HepG2 (cell line): ENCODE data around the gene MOB4. TPM values are rescaled to one million over a fixed set of nuclear protein-coding genes. Genes with fewer than 3 reads are reported as not detected.

Experiments
- ATF7 ChIP-seq, 2 experiments: fragments of 450-650 bp in 1 of 2; sonication (generic) in 1 of 2; formaldehyde crosslinking in 1 of 2; IDR thresholded peaks; 2 replicates each; pipeline versions ENCODE4 v1.4.0 to v1.6.1; 2016 to 2020; ENCODE audit warnings: antibody characterized with exemption in 1 of 2, mild to moderate bottlenecking in 1 of 2, missing genetic modification reagents in 1 of 2
- JUND ChIP-seq: sonication (generic); formaldehyde crosslinking; IDR thresholded peaks from 2 replicates; pipeline ENCODE4 v1.8.0; 2022; ENCODE audit warnings: mild to moderate bottlenecking, missing genetic modification reagents
- NFIC ChIP-seq: IDR thresholded peaks from 2 replicates; pipeline ENCODE4 v1.6.1; 2012; ENCODE audit warnings: mild to moderate bottlenecking, low read length, inconsistent platforms
- PITX1 ChIP-seq: sonication (generic); formaldehyde crosslinking; IDR thresholded peaks from 2 replicates; pipeline ENCODE4 v1.5.1; 2020; ENCODE audit warnings: mild to moderate bottlenecking, missing genetic modification reagents
- ZNF121 ChIP-seq: sonication (generic); formaldehyde crosslinking; IDR thresholded peaks from 2 replicates; pipeline ENCODE4 v1.5.0; 2020; ENCODE audit warnings: mild to moderate bottlenecking, missing genetic modification reagents
- ZNF33A ChIP-seq: sonication (generic); formaldehyde crosslinking; IDR thresholded peaks from 2 replicates; pipeline ENCODE4 v1.5.1; 2020; ENCODE audit warnings: missing genetic modification reagents, mild to moderate bottlenecking, moderate library complexity, borderline replicate concordance
- ZNF644 ChIP-seq: IDR thresholded peaks from 2 replicates; pipeline ENCODE4 v1.6.1; 2016; ENCODE audit warnings: low read depth
- ZNF691 ChIP-seq: sonication (generic); formaldehyde crosslinking; IDR thresholded peaks from 2 replicates; pipeline ENCODE4 v1.4.0; 2020; ENCODE audit warnings: missing genetic modification reagents, low read depth, mild to moderate bottlenecking, borderline replicate concordance
- ZNF780A ChIP-seq: sonication (generic); formaldehyde crosslinking; IDR thresholded peaks from 2 replicates; pipeline ENCODE4 v1.8.0; 2022; ENCODE audit warnings: mild to moderate bottlenecking, missing genetic modification reagents, moderate library complexity
- polyA plus RNA-seq, 8 experiments: library from polyadenylated mRNA; depleted of rRNA in 3 of 8; stranded (reverse) in 7 of 8; unstranded in 1 of 8; fragments of >200 nt; fragmentation: Illumina TruSeq in 4 of 8; extraction: Trizol in 4 of 8; gene quantifications; 2 replicates each; pipeline versions ENCODE4 v1.2.1 to v1.2.3, GENCODE V29; 2011 to 2016; ENCODE audit warnings: low read depth in 4 of 8, missing spikeins in 1 of 8, mixed read lengths in 1 of 8; ENCODE audit not compliant: insufficient read depth in 1 of 8
- total RNA-seq, 5 experiments: library from RNA; depleted of rRNA; stranded (reverse); fragments of >200 nt; fragmentation: Illumina TruSeq; extraction: Trizol; gene quantifications; 2 replicates each; pipeline ENCODE4 v1.2.3, GENCODE V29; 2016; ENCODE audit warnings: low read depth in 1 of 5
- TF ChIP-seq, protein P1 (sequence below): sonication (generic); formaldehyde crosslinking; IDR thresholded peaks from one replicate; pipeline ENCODE4 v1.5.1; 2020; ENCODE audit warnings: mild to moderate bottlenecking, missing genetic modification reagents; ENCODE audit errors: not compliant biosample characterization
- TF ChIP-seq, protein P2 (sequence below): sonication (generic); formaldehyde crosslinking; IDR thresholded peaks from 2 replicates; pipeline ENCODE4 v1.4.0; 2020; ENCODE audit warnings: missing genetic modification reagents
- TF ChIP-seq, protein P3 (sequence below): IDR thresholded peaks from 2 replicates; pipeline ENCODE4 v1.6.1; 2016; ENCODE audit warnings: low read depth, control low read depth

MOB4 gene
- total and polyA plus RNA-seq, 2 of the 13 experiments (the other 11 are each of a cell fraction or from before 2014, with no cell fraction given): 35.7 to 38.6 TPM

- TF ChIP-seq, protein P1, sequence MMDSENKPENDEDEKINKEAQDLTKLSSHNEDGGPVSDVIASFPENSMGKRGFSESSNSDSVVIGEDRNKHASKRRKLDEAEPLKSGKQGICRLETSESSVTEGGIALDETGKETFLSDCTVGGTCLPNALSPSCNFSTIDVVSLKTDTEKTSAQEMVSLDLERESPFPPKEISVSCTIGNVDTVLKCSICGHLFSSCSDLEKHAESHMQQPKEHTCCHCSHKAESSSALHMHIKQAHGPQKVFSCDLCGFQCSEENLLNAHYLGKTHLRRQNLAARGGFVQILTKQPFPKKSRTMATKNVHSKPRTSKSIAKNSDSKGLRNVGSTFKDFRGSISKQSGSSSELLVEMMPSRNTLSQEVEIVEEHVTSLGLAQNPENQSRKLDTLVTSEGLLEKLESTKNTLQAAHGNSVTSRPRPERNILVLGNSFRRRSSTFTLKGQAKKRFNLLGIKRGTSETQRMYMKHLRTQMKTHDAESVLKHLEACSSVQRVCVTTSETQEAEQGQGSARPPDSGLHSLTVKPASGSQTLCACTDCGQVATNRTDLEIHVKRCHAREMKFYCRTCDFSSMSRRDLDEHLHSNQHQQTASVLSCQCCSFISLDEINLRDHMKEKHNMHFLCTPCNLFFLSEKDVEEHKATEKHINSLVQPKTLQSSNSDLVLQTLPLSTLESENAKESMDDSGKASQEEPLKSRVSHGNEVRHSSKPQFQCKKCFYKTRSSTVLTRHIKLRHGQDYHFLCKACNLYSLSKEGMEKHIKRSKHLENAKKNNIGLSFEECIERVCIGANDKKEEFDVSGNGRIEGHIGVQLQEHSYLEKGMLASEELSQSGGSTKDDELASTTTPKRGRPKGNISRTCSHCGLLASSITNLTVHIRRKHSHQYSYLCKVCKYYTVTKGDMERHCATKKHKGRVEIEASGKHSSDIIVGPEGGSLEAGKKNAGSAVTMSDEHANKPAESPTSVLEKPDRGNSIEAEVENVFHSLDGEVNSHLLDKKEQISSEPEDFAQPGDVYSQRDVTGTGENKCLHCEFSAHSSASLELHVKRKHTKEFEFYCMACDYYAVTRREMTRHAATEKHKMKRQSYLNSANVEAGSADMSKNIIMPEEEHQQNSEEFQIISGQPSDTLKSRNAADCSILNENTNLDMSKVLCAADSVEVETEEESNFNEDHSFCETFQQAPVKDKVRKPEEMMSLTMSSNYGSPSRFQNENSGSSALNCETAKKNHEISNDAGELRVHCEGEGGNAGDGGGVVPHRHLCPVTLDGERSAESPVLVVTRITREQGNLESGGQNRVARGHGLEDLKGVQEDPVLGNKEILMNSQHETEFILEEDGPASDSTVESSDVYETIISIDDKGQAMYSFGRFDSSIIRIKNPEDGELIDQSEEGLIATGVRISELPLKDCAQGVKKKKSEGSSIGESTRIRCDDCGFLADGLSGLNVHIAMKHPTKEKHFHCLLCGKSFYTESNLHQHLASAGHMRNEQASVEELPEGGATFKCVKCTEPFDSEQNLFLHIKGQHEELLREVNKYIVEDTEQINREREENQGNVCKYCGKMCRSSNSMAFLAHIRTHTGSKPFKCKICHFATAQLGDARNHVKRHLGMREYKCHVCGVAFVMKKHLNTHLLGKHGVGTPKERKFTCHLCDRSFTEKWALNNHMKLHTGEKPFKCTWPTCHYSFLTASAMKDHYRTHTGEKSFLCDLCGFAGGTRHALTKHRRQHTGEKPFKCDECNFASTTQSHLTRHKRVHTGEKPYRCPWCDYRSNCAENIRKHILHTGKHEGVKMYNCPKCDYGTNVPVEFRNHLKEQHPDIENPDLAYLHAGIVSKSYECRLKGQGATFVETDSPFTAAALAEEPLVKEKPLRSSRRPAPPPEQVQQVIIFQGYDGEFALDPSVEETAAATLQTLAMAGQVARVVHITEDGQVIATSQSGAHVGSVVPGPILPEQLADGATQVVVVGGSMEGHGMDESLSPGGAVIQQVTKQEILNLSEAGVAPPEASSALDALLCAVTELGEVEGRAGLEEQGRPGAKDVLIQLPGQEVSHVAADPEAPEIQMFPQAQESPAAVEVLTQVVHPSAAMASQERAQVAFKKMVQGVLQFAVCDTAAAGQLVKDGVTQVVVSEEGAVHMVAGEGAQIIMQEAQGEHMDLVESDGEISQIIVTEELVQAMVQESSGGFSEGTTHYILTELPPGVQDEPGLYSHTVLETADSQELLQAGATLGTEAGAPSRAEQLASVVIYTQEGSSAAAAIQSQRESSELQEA (CRISPR knock-in tag): peak; percentile 96
- no peak for TF ChIP-seq ZNF644 (CRISPR knock-in tag)
- 0 out of 2 replicates have a peak, but pooled peaks have one; percentile 47 for TF ChIP-seq ZNF33A (CRISPR knock-in tag)
- TF ChIP-seq, protein P2, sequence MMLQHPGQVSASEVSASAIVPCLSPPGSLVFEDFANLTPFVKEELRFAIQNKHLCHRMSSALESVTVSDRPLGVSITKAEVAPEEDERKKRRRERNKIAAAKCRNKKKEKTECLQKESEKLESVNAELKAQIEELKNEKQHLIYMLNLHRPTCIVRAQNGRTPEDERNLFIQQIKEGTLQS (CRISPR knock-in tag): peak; percentile 77
- TF ChIP-seq ATF7 (IDR thresholded peaks at IDR 0.05): no peak
- peak; percentile 40 for TF ChIP-seq ATF7 (CRISPR knock-in tag; IDR thresholded peaks at IDR 0.05)
- peak; percentile 96 for TF ChIP-seq ZNF691 (CRISPR knock-in tag)
- peak; percentile 77 for TF ChIP-seq JUND (CRISPR knock-in tag)
- peak; percentile 82; the same call in 1 of the 2 replicates for TF ChIP-seq ZNF121 (CRISPR knock-in tag)
- peak; percentile 99 for TF ChIP-seq ZNF780A (CRISPR knock-in tag)
- TF ChIP-seq NFIC: no peak
- peak; percentile 67 for TF ChIP-seq PITX1
- TF ChIP-seq, protein P3, sequence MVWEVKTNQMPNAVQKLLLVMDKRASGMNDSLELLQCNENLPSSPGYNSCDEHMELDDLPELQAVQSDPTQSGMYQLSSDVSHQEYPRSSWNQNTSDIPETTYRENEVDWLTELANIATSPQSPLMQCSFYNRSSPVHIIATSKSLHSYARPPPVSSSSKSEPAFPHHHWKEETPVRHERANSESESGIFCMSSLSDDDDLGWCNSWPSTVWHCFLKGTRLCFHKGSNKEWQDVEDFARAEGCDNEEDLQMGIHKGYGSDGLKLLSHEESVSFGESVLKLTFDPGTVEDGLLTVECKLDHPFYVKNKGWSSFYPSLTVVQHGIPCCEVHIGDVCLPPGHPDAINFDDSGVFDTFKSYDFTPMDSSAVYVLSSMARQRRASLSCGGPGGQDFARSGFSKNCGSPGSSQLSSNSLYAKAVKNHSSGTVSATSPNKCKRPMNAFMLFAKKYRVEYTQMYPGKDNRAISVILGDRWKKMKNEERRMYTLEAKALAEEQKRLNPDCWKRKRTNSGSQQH (CRISPR knock-in tag): peak; percentile 91
Observed at GRCh38 chr2:197515739-197516392, at the start of gene MOB4 (continued).
